ENCODE data around the gene CBX3. TPM values are rescaled to one million over a fixed set of nuclear protein-coding genes. Genes with fewer than 3 reads are reported as not detected.

The CBX3 gene
- total RNA-seq, 3 donors from 2014 or later, result 88.0 to 98.3 (median 96.0) TPM

GRCh38 chr7:26202019-26202990, 760 bp downstream of the CBX3 start:
- H3K9me3 ChIP-seq, result no peaks in the 10 kb centered on the region
- peak overlapping the region; percentile 97 to 100 (median 100) for H3K4me3 ChIP-seq
- no peak for DNase-seq (ENCODE audit: low spot score in 2 of 2)
- no peak for TF ChIP-seq POLR2AphosphoS5 (IDR thresholded peaks at IDR 0.05)
- no peak for TF ChIP-seq POLR2A (IDR thresholded peaks at IDR 0.05)
- TF ChIP-seq CTCF (IDR thresholded peaks at IDR 0.05), result no peak
- peak overlapping the region; percentile 100 for H3K27ac ChIP-seq
- H3K4me1 ChIP-seq, result peaks cover 5 to 13% of the 10 kb centered on the region in 2 donors
- no peaks in the 10 kb centered on the region for H3K36me3 ChIP-seq
- intact Hi-C loops (cut with DNase I; ENCODE audit: low total_unique reads), result loop anchor here (10.0 kb wide), 1 partner anchor 952 kb away; the partner anchor contains the start of genes HOXA3 and HOXA7
- no peaks in the 10 kb centered on the region for H3K27me3 ChIP-seq

- Histone ChIP-seq H3K27ac (peak overlapping the region in 1 of 2 donors; percentile 100), H3K4me3 (peak overlapping the region; percentile 97 to 100 (median 100)), H3K4me1 (peaks cover 5 to 10% of the 10 kb centered on the region in 2 donors), H3K36me3 (no peaks in the 10 kb centered on the region), H3K9me3 (no peaks in the 10 kb centered on the region), H3K27me3 (no peaks in the 10 kb centered on the region)
- DNase-seq (ENCODE audit: low spot score in 2 of 2), result no peak
- intact Hi-C loops (cut with DNase I; ENCODE audit: low total_unique reads), result loop anchor here (10.0 kb wide), 1 partner anchor 952 kb away; the partner anchor contains the start of genes HOXA3 and HOXA7
- TF ChIP-seq CTCF (IDR thresholded peaks at IDR 0.05) (no peak), POLR2A (IDR thresholded peaks at IDR 0.05) (no peak), POLR2AphosphoS5 (IDR thresholded peaks at IDR 0.05) (no peak)
Measured at GRCh38 chr7:26203016-26203415, 1.5 kb downstream of the CBX3 start.

- Histone ChIP-seq H3K9me3 (no peaks in the 10 kb centered on the region), H3K27me3 (no peaks in the 10 kb centered on the region), H3K4me1 (peaks cover 5 to 8% of the 10 kb centered on the region in 2 donors), H3K27ac (no peak overlapping the region), H3K4me3 (no peak overlapping the region), H3K36me3 (no peaks in the 10 kb centered on the region)
- intact Hi-C loops (cut with DNase I; ENCODE audit: low total_unique reads), result loop anchor here (10.0 kb wide), 1 partner anchor 947 kb away; the partner anchor contains the start of genes HOXA3 and HOXA7
- TF ChIP-seq CTCF (IDR thresholded peaks at IDR 0.05) (no peak), POLR2AphosphoS5 (IDR thresholded peaks at IDR 0.05) (no peak), POLR2A (IDR thresholded peaks at IDR 0.05) (no peak)
- DNase-seq (ENCODE audit: low spot score in 2 of 2), result no peak
Measured at GRCh38 chr7:26208040-26208439, 6.5 kb downstream of the CBX3 start.

GRCh38 chr7:26212921-26213718, 11.6 kb downstream of the CBX3 start:
- DNase-seq (ENCODE audit: low spot score in 2 of 2), result no peak
- TF ChIP-seq POLR2A (IDR thresholded peaks at IDR 0.05), result no peak
- TF ChIP-seq POLR2AphosphoS5 (IDR thresholded peaks at IDR 0.05), result no peak
- TF ChIP-seq CTCF (IDR thresholded peaks at IDR 0.05), result no peak
- Histone ChIP-seq H3K36me3 (no peaks in the 10 kb centered on the region), H3K27me3 (no peaks in the 10 kb centered on the region), H3K27ac (no peak overlapping the region), H3K4me1 (no peaks in the 10 kb centered on the region), H3K9me3 (no peaks in the 10 kb centered on the region), H3K4me3 (no peak overlapping the region)
- intact Hi-C loops (cut with DNase I; ENCODE audit: low total_unique reads), result no loop called here
